HepG2 (cell line): Measurements from ENCODE around the gene PTCRA. TPM values are rescaled to one million over a fixed set of nuclear protein-coding genes. Genes with fewer than 3 reads are reported as not detected.

Experiments used
- CBFB ChIP-seq: sonication (generic); formaldehyde crosslinking; IDR thresholded peaks from 2 replicates; pipeline ENCODE4 v1.4.0; 2020; ENCODE audit warnings: missing genetic modification reagents
- CHD4 ChIP-seq: fragments of 200-600 bp; sonication (generic); IDR thresholded peaks from 2 replicates; pipeline ENCODE4 v1.7.0; 2017; ENCODE audit warnings: mild to moderate bottlenecking, low read length, borderline replicate concordance
- HOXA5 ChIP-seq: sonication (generic); formaldehyde crosslinking; IDR thresholded peaks from 2 replicates; pipeline ENCODE4 v1.4.0; 2020; ENCODE audit warnings: missing genetic modification reagents
- NFATC3 ChIP-seq: sonication (generic); formaldehyde crosslinking; IDR thresholded peaks from 2 replicates; pipeline ENCODE4 v1.5.1; 2020; ENCODE audit warnings: mild to moderate bottlenecking, missing genetic modification reagents
- NKX3-1 ChIP-seq: sonication (generic); formaldehyde crosslinking; IDR thresholded peaks from 2 replicates; pipeline ENCODE4 v1.5.0; 2020; ENCODE audit warnings: missing genetic modification reagents
- POLR2A ChIP-seq, 2 experiments: IDR thresholded peaks; 2 replicates each; pipeline ENCODE4 v1.6.1; 2011; ENCODE audit warnings: low read depth in 2 of 2, low read length in 2 of 2, mild to moderate bottlenecking in 1 of 2, moderate library complexity in 1 of 2; ENCODE audit not compliant: insufficient read depth in 1 of 2
- PRPF4 ChIP-seq: fragments of 200-400 bp; formaldehyde crosslinking; IDR thresholded peaks from 2 replicates; pipeline ENCODE4 v1.6.1; 2016; ENCODE audit warnings: low read length, low read depth; ENCODE audit not compliant: poor library complexity, severe bottlenecking
- SYNCRIP ChIP-seq: fragments of 200-400 bp; formaldehyde crosslinking; IDR thresholded peaks from 2 replicates; pipeline ENCODE4 v1.6.1; 2018; ENCODE audit warnings: mild to moderate bottlenecking, low read depth, low read length; ENCODE audit not compliant: insufficient read depth
- TP53 ChIP-seq: sonication (generic); formaldehyde crosslinking; conservative IDR thresholded peaks from 2 replicates; pipeline ENCODE4 v1.4.0; 2020; ENCODE audit warnings: missing genetic modification reagents
- ZNF326 ChIP-seq: sonication (generic); formaldehyde crosslinking; IDR thresholded peaks from 2 replicates; pipeline ENCODE4 v1.4.0; 2020; ENCODE audit warnings: missing genetic modification reagents, borderline replicate concordance
- ZNF33B ChIP-seq: sonication (generic); formaldehyde crosslinking; IDR thresholded peaks from 2 replicates; pipeline ENCODE4 v1.5.1; 2020; ENCODE audit warnings: mild to moderate bottlenecking, missing genetic modification reagents
- ZNF530 ChIP-seq: sonication (generic); formaldehyde crosslinking; IDR thresholded peaks from 2 replicates; pipeline ENCODE4 v1.5.0; 2020; ENCODE audit warnings: low read depth, mild to moderate bottlenecking, missing genetic modification reagents
- ZNF567 ChIP-seq: sonication (generic); formaldehyde crosslinking; IDR thresholded peaks from 2 replicates; pipeline ENCODE4 v1.8.1; 2023; ENCODE audit warnings: mild to moderate bottlenecking, missing genetic modification reagents, borderline replicate concordance
- ZNF746 ChIP-seq: sonication (generic); formaldehyde crosslinking; IDR thresholded peaks from 2 replicates; pipeline ENCODE4 v1.8.0; 2022; ENCODE audit warnings: mild to moderate bottlenecking, missing genetic modification reagents
- ZNF773 ChIP-seq: sonication (generic); formaldehyde crosslinking; IDR thresholded peaks from 2 replicates; pipeline ENCODE4 v1.4.0; 2020; ENCODE audit warnings: missing genetic modification reagents, borderline replicate concordance
- ZSCAN30 ChIP-seq: sonication (generic); formaldehyde crosslinking; IDR thresholded peaks from 2 replicates; pipeline ENCODE4 v1.5.0; 2020; ENCODE audit warnings: mild to moderate bottlenecking, missing genetic modification reagents
- polyA plus RNA-seq, 8 experiments: library from polyadenylated mRNA; depleted of rRNA in 3 of 8; stranded (reverse) in 7 of 8; unstranded in 1 of 8; fragments of >200 nt; fragmentation: Illumina TruSeq in 4 of 8; extraction: Trizol in 4 of 8; gene quantifications; 2 replicates each; pipeline versions ENCODE4 v1.2.1 to v1.2.3, GENCODE V29; 2011 to 2016; ENCODE audit warnings: low read depth in 4 of 8, missing spikeins in 1 of 8, mixed read lengths in 1 of 8; ENCODE audit not compliant: insufficient read depth in 1 of 8
- total RNA-seq, 5 experiments: library from RNA; depleted of rRNA; stranded (reverse); fragments of >200 nt; fragmentation: Illumina TruSeq; extraction: Trizol; gene quantifications; 2 replicates each; pipeline ENCODE4 v1.2.3, GENCODE V29; 2016; ENCODE audit warnings: low read depth in 1 of 5
- TF ChIP-seq, protein P1 (sequence below): IDR thresholded peaks from 2 replicates; pipeline ENCODE4 v1.6.1; 2012; ENCODE audit warnings: low read depth, low read length, improper control_type of control experiment
- TF ChIP-seq, protein P2 (sequence below): sonication (generic); formaldehyde crosslinking; IDR thresholded peaks from 2 replicates; pipeline ENCODE4 v1.4.0; 2020; ENCODE audit warnings: missing genetic modification reagents
- TF ChIP-seq, protein P3 (sequence below): sonication (generic); formaldehyde crosslinking; IDR thresholded peaks from 2 replicates; pipeline ENCODE4 v1.5.0; 2020; ENCODE audit warnings: mild to moderate bottlenecking, missing genetic modification reagents
- TF ChIP-seq, protein P4 (sequence below): sonication (generic); formaldehyde crosslinking; IDR thresholded peaks from 2 replicates; pipeline ENCODE4 v1.4.0; 2020; ENCODE audit warnings: missing genetic modification reagents, borderline replicate concordance

PTCRA gene
- total and polyA plus RNA-seq, 2 of the 13 experiments (the other 11 are each of a cell fraction or from before 2014, with no cell fraction given): not detected

DNA sequence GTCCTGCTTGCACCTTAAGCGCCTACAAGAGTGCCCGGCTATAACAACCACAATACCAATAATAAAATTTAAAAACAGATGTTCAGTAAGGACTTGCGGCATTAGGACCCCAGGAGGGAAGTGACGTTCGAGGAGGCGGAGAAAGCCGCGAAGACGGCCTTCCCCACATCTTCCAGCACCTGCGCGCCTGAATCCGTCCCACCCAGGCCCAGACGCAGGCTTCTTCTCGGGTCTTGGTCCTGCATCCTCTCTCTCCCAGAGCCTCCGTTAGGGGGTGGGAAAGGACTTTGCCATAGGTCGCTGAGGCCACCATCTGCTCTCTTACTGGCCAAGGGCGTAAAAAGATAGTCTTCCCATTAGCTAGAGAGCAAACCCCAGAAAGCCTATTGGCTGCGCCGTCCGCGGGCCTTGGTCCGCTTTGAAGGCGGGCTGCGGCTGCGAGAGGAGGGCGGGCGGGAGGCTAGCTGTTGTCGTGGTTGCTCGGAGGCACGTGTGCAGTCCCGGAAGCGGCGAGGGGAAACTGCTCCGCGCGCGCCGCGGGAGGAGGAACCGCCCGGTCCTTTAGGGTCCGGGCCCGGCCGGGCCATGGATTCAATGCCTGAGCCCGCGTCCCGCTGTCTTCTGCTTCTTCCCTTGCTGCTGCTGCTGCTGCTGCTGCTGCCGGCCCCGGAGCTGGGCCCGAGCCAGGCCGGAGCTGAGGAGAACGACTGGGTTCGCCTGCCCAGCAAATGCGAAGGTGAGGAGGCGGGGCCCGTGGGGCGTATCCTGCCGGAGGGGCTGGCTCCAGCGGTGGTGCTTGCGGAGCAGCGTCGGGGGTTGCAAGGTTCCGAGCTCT, 13.3 kb downstream of the PTCRA start, which contains the start of gene CNPY3 (continued):
- TF ChIP-seq, protein P1, sequence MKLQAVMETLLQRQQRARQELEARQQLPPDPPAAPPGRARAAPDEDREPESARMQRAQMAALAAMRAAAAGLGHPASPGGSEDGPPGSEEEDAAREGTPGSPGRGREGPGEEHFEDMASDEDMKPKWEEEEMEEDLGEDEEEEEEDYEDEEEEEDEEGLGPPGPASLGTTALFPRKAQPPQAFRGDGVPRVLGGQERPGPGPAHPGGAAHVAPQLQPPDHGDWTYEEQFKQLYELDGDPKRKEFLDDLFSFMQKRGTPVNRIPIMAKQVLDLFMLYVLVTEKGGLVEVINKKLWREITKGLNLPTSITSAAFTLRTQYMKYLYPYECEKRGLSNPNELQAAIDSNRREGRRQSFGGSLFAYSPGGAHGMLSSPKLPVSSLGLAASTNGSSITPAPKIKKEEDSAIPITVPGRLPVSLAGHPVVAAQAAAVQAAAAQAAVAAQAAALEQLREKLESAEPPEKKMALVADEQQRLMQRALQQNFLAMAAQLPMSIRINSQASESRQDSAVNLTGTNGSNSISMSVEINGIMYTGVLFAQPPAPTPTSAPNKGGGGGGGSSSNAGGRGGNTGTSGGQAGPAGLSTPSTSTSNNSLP: no peak
- TF ChIP-seq ZSCAN30 (CRISPR knock-in tag) (no peak), NKX3-1 (CRISPR knock-in tag) (peak; percentile 96), CHD4 (no peak), SYNCRIP (no peak), PRPF4 (no peak), NFATC3 (peak; percentile 59), ZNF746 (peak; percentile 97), ZNF33B (CRISPR knock-in tag) (peak; percentile 92), POLR2A (IDR thresholded peaks at IDR 0.05; ENCODE audit: insufficient read depth in 1 of 2, low read depth in 2 of 2, low read length in 2 of 2) (peak; percentile 70 to 74), TP53 (CRISPR knock-in tag) (0 out of 2 replicates have a peak, but pooled peaks have one; percentile 54), HOXA5 (CRISPR knock-in tag) (peak; percentile 73; the same call in 1 of the 2 replicates), ZNF530 (CRISPR knock-in tag) (peak; percentile 84; the same call in 1 of the 2 replicates), CBFB (CRISPR knock-in tag) (peak; percentile 91), ZNF567 (CRISPR knock-in tag) (peak; percentile 99; the same call in 1 of the 2 replicates), ZNF773 (CRISPR knock-in tag) (peak; percentile 91; the same call in 1 of the 2 replicates), ZNF326 (CRISPR knock-in tag) (no peak)
- TF ChIP-seq, protein P2, sequence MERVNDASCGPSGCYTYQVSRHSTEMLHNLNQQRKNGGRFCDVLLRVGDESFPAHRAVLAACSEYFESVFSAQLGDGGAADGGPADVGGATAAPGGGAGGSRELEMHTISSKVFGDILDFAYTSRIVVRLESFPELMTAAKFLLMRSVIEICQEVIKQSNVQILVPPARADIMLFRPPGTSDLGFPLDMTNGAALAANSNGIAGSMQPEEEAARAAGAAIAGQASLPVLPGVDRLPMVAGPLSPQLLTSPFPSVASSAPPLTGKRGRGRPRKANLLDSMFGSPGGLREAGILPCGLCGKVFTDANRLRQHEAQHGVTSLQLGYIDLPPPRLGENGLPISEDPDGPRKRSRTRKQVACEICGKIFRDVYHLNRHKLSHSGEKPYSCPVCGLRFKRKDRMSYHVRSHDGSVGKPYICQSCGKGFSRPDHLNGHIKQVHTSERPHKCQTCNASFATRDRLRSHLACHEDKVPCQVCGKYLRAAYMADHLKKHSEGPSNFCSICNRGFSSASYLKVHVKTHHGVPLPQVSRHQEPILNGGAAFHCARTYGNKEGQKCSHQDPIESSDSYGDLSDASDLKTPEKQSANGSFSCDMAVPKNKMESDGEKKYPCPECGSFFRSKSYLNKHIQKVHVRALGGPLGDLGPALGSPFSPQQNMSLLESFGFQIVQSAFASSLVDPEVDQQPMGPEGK: peak; percentile 73; the same call in 1 of the 2 replicates
- TF ChIP-seq, protein P3, sequence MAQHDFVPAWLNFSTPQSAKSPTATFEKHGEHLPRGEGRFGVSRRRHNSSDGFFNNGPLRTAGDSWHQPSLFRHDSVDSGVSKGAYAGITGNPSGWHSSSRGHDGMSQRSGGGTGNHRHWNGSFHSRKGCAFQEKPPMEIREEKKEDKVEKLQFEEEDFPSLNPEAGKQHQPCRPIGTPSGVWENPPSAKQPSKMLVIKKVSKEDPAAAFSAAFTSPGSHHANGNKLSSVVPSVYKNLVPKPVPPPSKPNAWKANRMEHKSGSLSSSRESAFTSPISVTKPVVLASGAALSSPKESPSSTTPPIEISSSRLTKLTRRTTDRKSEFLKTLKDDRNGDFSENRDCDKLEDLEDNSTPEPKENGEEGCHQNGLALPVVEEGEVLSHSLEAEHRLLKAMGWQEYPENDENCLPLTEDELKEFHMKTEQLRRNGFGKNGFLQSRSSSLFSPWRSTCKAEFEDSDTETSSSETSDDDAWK (CRISPR knock-in tag): no peak
- TF ChIP-seq, protein P4, sequence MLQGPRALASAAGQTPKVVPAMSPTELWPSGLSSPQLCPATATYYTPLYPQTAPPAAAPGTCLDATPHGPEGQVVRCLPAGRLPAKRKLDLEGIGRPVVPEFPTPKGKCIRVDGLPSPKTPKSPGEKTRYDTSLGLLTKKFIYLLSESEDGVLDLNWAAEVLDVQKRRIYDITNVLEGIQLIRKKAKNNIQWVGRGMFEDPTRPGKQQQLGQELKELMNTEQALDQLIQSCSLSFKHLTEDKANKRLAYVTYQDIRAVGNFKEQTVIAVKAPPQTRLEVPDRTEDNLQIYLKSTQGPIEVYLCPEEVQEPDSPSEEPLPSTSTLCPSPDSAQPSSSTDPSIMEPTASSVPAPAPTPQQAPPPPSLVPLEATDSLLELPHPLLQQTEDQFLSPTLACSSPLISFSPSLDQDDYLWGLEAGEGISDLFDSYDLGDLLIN: peak; percentile 27; the same call in 1 of the 2 replicates
